Heart left ventricle (tissue), 13 donors: Measurements from ENCODE around the gene PRSS33.

Experiments used
- CTCF ChIP-seq, 12 donors: fragments of 200-600 bp; sonication (generic) in 4 of 12; IDR thresholded peaks; one replicate each; pipeline versions ENCODE4 v1.5.0 to v1.8.0; 2018 to 2022; ENCODE audit warnings: antibody characterized with exemption in 12 of 12, mild to moderate bottlenecking in 5 of 12
- POLR2A ChIP-seq, 2 donors: fragments of 450-650 bp; IDR thresholded peaks; one replicate each; pipeline ENCODE4 v1.6.1; 2017; ENCODE audit warnings: antibody characterized with exemption in 2 of 2, mild to moderate bottlenecking in 2 of 2, moderate library complexity in 2 of 2
- donor health status: ischemic (EF 13 %, LVEDD 7.1; RV severe dilation, severe dysfunction).
- donor health status: DM: no; HTN: yes; CAD: no.
- donor health status: DM: no; HTN: no; CAD: no.
- donor health status: ischemic (EF 25% LVEDD 6.9; RV normal size, moderate dysfunction).
- donor health status: ischemic (EF 25% LVEDD 5.7; RV mildly dilated, moderate dysfunction).
- donor health status: ischemic (EF 35%, LVEDD 5.7; RV mildly dilated, moderate dysfunction).
- donor health status: nonischemic (EF 11% LVEDD 7.7; RV severe dilation, severe dysfunction).
- donor health status: DM: yes; HTN: yes; CAD: no.
- donor health status: PGD.
- donor health status: ischemic (EF 29% LVEDD 5.4; RV normal size, mild dysfunction).
- donor health status: nonischemic (EF 23%, LVEDD 6.1; RV moderate dilation, normal function).

- TF ChIP-seq CTCF (IDR thresholded peaks at IDR 0.05) (no peak), POLR2A (IDR thresholded peaks at IDR 0.05) (no peak)
Measured at GRCh38 chr16:2761472-2761871, 25.9 kb downstream of the PRSS33 start.
